Mesendoderm (in vitro differentiated cells): ENCODE data around the gene TMEM267.
"Not testable (repeated sequence)": the region's sequence is repeated elsewhere in the genome, so short reads cannot be mapped to it uniquely, and the experiment has no call there.

Source experiments
- DNase-seq: peaks from one replicate; pipeline ENCODE4 v3.0.0; 2013
- H2AK5ac ChIP-seq: 2 replicates; pipeline ENCODE4 v1.6.1; 2013; ENCODE audit warnings: low read length, inconsistent platforms
- H2BK120ac ChIP-seq: 2 replicates; pipeline ENCODE4 v1.6.1; 2013; ENCODE audit warnings: low read depth, mild to moderate bottlenecking, low read length, moderate library complexity, mixed read lengths
- H2BK15ac ChIP-seq: replicated peaks from 2 replicates; pipeline ENCODE4 v1.6.1; 2013; ENCODE audit warnings: low read depth, mild to moderate bottlenecking, moderate library complexity
- H2BK5ac ChIP-seq: 2 replicates; pipeline ENCODE4 v1.6.1; 2013; ENCODE audit warnings: low read length, inconsistent platforms
- H3K18ac ChIP-seq: 2 replicates; pipeline ENCODE4 v1.6.1; 2013; ENCODE audit warnings: mild to moderate bottlenecking, low read length, mixed read lengths
- H3K23ac ChIP-seq: one replicate; pipeline ENCODE4 v1.6.1; 2013; ENCODE audit warnings: low read length
- H3K27ac ChIP-seq: 2 replicates; pipeline ENCODE4 v1.5.1; 2013; ENCODE audit warnings: low read depth, mild to moderate bottlenecking, inconsistent platforms, low read length, moderate library complexity
- H3K27me3 ChIP-seq: 2 replicates; pipeline ENCODE4 v1.6.1; 2013; ENCODE audit warnings: low read length, control low read depth, mild to moderate bottlenecking, inconsistent platforms; ENCODE audit not compliant: insufficient read depth, poor library complexity
- H3K36me3 ChIP-seq: 2 replicates; pipeline ENCODE4 v1.6.1; 2013; ENCODE audit warnings: low read length, inconsistent platforms; ENCODE audit not compliant: control insufficient read depth, insufficient read depth
- H3K4ac ChIP-seq: one replicate; pipeline ENCODE4 v1.6.1; 2013; ENCODE audit warnings: low read depth, mild to moderate bottlenecking, low read length, moderate library complexity
- H3K4me1 ChIP-seq: 2 replicates; pipeline ENCODE4 v1.6.1; 2013; ENCODE audit warnings: low read depth, low read length, inconsistent platforms; ENCODE audit not compliant: control insufficient read depth
- H3K4me2 ChIP-seq: 2 replicates; pipeline ENCODE4 v1.6.1; 2013; ENCODE audit warnings: low read length
- H3K4me3 ChIP-seq: 2 replicates; pipeline ENCODE4 v1.5.1; 2013; ENCODE audit warnings: mild to moderate bottlenecking, low read length
- H3K56ac ChIP-seq: one replicate; pipeline ENCODE4 v1.6.1; 2013; ENCODE audit warnings: low read length
- H3K79me1 ChIP-seq: 2 replicates; pipeline ENCODE4 v1.6.1; 2013; ENCODE audit warnings: low read length, inconsistent platforms
- H3K79me2 ChIP-seq: 2 replicates; pipeline ENCODE4 v1.6.1; 2013; ENCODE audit warnings: mild to moderate bottlenecking, low read length; ENCODE audit not compliant: control insufficient read depth, insufficient read depth
- H3K9ac ChIP-seq: 2 replicates; pipeline ENCODE4 v1.6.1; 2013; ENCODE audit warnings: low read length, inconsistent platforms
- H4K5ac ChIP-seq: one replicate; pipeline ENCODE4 v1.6.1; 2013; ENCODE audit warnings: low read length
- H4K8ac ChIP-seq: one replicate; pipeline ENCODE4 v1.6.1; 2013; ENCODE audit warnings: low read depth, mild to moderate bottlenecking, control low read depth, low read length, moderate library complexity
- WGBS: extraction: QIAGEN DNeasy Blood & Tissue Kit; methylation state at CpG from one replicate; pipeline ENCODE4 v1.1.7; 2013; ENCODE audit warnings: low lambda C conversion rate, missing lambda C conversion rate; ENCODE audit not compliant: insufficient coverage; ENCODE audit errors: extremely low coverage; 5-methylcytosine and 5-hydroxymethylcytosine counted together

Gene TMEM267

DNA sequence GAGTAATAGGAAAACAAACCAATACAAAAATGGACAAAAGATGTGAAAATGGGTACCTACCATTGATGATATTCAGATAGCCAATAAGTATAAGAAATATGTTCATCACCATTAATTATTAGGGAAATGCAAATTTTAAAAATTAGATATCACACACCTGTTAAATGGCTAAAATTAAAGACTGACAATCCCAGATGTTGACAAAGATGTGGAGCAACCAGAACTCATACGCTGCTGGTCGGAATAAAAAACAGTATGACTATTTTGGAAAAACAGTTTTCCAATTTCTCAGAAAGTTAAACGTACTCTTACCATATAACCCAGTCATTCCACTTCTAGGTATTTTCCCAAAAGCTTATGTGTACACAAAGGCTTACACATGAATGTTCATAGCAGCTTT, 27.1 kb downstream of the TMEM267 start:
- no peak overlapping the region for H3K4me3 ChIP-seq
- no peak overlapping the region for H3K23ac ChIP-seq
- H3K36me3 ChIP-seq = no peaks in the 10 kb centered on the region
- H3K4ac ChIP-seq = no peak overlapping the region
- no peak overlapping the region for H3K9ac ChIP-seq
- no peak overlapping the region for H2BK15ac ChIP-seq
- H4K5ac ChIP-seq = no peak overlapping the region
- H3K27ac ChIP-seq = no peak overlapping the region
- whole genome bisulfite sequencing = no CpG with 5 or more reads among the region's 3 CpGs
- no peaks in the 10 kb centered on the region for H3K79me2 ChIP-seq
- H3K4me1 ChIP-seq = no peaks in the 10 kb centered on the region
- no peaks in the 10 kb centered on the region for H3K27me3 ChIP-seq
- no peak overlapping the region for H3K4me2 ChIP-seq
- H2BK120ac ChIP-seq = no peak overlapping the region
- H3K56ac ChIP-seq = no peak overlapping the region
- no peak overlapping the region for H3K18ac ChIP-seq
- no peak overlapping the region for H4K8ac ChIP-seq
- H3K79me1 ChIP-seq = peaks cover 2% of the 10 kb centered on the region
- no peak overlapping the region for H2AK5ac ChIP-seq
- DNase-seq = no peak
- H2BK5ac ChIP-seq = no peak overlapping the region

DNA sequence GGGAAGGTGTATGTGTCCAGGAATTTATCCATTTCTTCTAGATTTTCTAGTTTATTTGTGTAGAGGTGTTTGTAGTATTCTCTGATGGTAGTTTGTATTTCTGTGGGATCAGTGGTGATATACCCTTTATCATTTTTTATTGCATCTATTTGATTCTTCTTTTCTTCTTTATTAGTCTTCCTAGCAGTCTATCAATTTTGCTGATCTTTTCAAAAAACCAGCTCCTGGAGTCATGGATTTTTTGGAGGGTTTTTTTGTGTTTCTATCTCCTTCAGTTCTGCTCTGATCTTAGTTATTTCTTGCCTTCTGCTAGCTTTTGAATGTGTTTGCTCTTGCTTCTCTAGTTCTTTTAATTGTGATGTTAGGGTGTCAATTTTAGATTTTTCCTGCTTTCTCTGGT, 42.1 kb downstream of the TMEM267 start:
- H3K36me3 ChIP-seq, H2AK5ac ChIP-seq, H3K27ac ChIP-seq, H3K4me3 ChIP-seq, H3K4me1 ChIP-seq, H3K79me2 ChIP-seq, H3K79me1 ChIP-seq, H3K23ac ChIP-seq, H3K27me3 ChIP-seq, H2BK5ac ChIP-seq, DNase-seq, H2BK15ac ChIP-seq, H3K4me2 ChIP-seq, H3K4ac ChIP-seq, H3K9ac ChIP-seq, H4K5ac ChIP-seq, H2BK120ac ChIP-seq, H4K8ac ChIP-seq, H3K18ac ChIP-seq, H3K56ac ChIP-seq: not testable (repeated sequence)

DNA sequence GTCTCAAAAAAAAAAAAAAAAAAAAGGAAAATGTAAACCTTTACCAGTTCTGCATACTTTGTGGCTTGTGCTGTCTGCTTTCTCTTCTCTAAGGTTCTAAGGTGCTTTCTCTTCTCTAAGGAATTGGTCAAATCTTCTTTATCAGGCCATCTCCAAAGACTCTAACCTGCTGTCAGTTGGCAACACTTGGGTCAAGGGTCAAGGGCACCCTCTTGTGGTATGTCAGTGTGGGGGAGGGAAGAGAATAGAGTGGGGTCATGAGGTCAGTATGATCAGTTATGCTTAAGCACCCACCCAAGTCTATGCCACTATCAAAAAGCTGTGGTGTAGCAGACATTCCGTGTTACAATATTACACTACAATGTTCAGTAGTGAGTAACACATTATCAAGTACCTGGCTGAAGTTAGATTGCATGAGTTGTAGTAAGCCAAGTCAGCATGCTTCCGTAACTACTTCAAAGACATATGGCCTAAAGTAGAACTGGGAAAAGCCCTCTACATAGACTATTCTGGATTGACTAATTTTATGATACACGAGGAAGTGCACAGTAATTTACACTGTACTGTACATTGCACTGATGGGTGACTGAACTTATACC, 46.5 kb downstream of the TMEM267 start:
- no peak overlapping the region for H3K56ac ChIP-seq
- no CpG with 5 or more reads among the region's 3 CpGs for WGBS
- H2BK15ac ChIP-seq = no peak overlapping the region
- H3K36me3 ChIP-seq = no peaks in the 10 kb centered on the region
- no peaks in the 10 kb centered on the region for H3K79me1 ChIP-seq
- no peak overlapping the region for H2BK120ac ChIP-seq
- no peak overlapping the region for H3K27ac ChIP-seq
- H4K5ac ChIP-seq = no peak overlapping the region
- no peak overlapping the region for H3K18ac ChIP-seq
- H3K4ac ChIP-seq = no peak overlapping the region
- H3K27me3 ChIP-seq = no peaks in the 10 kb centered on the region
- no peak overlapping the region for H3K23ac ChIP-seq
- H3K4me2 ChIP-seq = no peak overlapping the region
- H3K79me2 ChIP-seq = no peaks in the 10 kb centered on the region
- no peak overlapping the region for H2AK5ac ChIP-seq
- no peak overlapping the region for H4K8ac ChIP-seq
- H3K4me3 ChIP-seq = no peak overlapping the region
- H2BK5ac ChIP-seq = no peak overlapping the region
- peaks cover 5% of the 10 kb centered on the region for H3K4me1 ChIP-seq
- H3K9ac ChIP-seq = no peak overlapping the region
- DNase-seq = no peak

DNA sequence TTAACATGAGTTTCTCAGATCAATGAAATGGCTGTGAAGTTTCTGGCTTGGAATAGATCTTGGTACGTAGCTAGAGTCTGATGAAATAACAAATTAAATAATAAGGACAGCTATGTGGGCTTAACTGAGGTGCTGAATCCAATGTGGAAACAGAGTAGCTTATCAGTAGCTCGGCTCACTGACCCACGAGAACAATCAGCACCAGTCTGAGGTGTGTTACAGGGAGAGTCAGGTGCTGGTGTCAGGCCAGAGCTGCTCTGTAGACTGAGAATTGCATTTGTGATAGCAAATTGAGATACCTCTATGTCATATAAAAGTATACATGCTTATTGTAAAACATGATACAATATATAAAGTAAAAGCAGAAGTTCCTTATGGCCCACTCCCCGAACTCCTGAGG, 50.3 kb downstream of the TMEM267 start:
- no peak overlapping the region for H3K23ac ChIP-seq
- H4K8ac ChIP-seq = no peak overlapping the region
- H3K79me1 ChIP-seq = no peaks in the 10 kb centered on the region
- H3K27ac ChIP-seq = no peak overlapping the region
- H4K5ac ChIP-seq = no peak overlapping the region
- H3K79me2 ChIP-seq = no peaks in the 10 kb centered on the region
- H3K36me3 ChIP-seq = no peaks in the 10 kb centered on the region
- DNase-seq = peak; percentile 8
- no peak overlapping the region for H3K4me3 ChIP-seq
- H2BK5ac ChIP-seq = no peak overlapping the region
- no peak overlapping the region for H2BK120ac ChIP-seq
- no CpG with 5 or more reads among the region's 4 CpGs for WGBS
- no peaks in the 10 kb centered on the region for H3K27me3 ChIP-seq
- H3K9ac ChIP-seq = no peak overlapping the region
- peaks cover 8% of the 10 kb centered on the region for H3K4me1 ChIP-seq
- H3K4me2 ChIP-seq = no peak overlapping the region
- H3K56ac ChIP-seq = no peak overlapping the region
- no peak overlapping the region for H3K4ac ChIP-seq
- H2BK15ac ChIP-seq = no peak overlapping the region
- no peak overlapping the region for H2AK5ac ChIP-seq
- H3K18ac ChIP-seq = no peak overlapping the region

- Histone ChIP-seq H2BK5ac (no peak overlapping the region), H3K23ac (no peak overlapping the region), H4K5ac (no peak overlapping the region), H3K56ac (no peak overlapping the region), H3K9ac (no peak overlapping the region), H3K27ac (no peak overlapping the region), H3K79me2 (no peaks in the 10 kb centered on the region), H3K4me3 (no peak overlapping the region), H3K4me2 (no peak overlapping the region), H2BK15ac (no peak overlapping the region), H3K4me1 (peaks cover 11% of the 10 kb centered on the region), H2BK120ac (no peak overlapping the region), H3K79me1 (no peaks in the 10 kb centered on the region), H3K27me3 (no peaks in the 10 kb centered on the region), H4K8ac (no peak overlapping the region), H2AK5ac (no peak overlapping the region), H3K36me3 (no peaks in the 10 kb centered on the region), H3K4ac (no peak overlapping the region), H3K18ac (no peak overlapping the region)
- DNase-seq = peak; percentile 80
- WGBS = no CpG with 5 or more reads among the region's 3 CpGs
These were observed 50.9 kb downstream of the TMEM267 start for GRCh38 chr5:43432486-43433375.
